ENCODE results near the gene EFHC1.
A peak's percentile ranks its signal among the peaks of the same experiment; 100 is the strongest.

GRCh38 chr6:52399511-52400312 lies 20.4 kb upstream of the EFHC1 start:
- peak; percentile 79 to 91 (median 82) for TF ChIP-seq CTCF (IDR thresholded peaks at IDR 0.05)
- no peak for TF ChIP-seq POLR2AphosphoS5 (IDR thresholded peaks at IDR 0.05)
- no peak for TF ChIP-seq EP300 (IDR thresholded peaks at IDR 0.05; ENCODE audit: low read depth)
- TF ChIP-seq POLR2A (IDR thresholded peaks at IDR 0.05), result no peak

Measured in transverse colon (tissue), 4 donors.